Measurements from ENCODE around the gene PAMR1.

PAMR1 gene, protein sequence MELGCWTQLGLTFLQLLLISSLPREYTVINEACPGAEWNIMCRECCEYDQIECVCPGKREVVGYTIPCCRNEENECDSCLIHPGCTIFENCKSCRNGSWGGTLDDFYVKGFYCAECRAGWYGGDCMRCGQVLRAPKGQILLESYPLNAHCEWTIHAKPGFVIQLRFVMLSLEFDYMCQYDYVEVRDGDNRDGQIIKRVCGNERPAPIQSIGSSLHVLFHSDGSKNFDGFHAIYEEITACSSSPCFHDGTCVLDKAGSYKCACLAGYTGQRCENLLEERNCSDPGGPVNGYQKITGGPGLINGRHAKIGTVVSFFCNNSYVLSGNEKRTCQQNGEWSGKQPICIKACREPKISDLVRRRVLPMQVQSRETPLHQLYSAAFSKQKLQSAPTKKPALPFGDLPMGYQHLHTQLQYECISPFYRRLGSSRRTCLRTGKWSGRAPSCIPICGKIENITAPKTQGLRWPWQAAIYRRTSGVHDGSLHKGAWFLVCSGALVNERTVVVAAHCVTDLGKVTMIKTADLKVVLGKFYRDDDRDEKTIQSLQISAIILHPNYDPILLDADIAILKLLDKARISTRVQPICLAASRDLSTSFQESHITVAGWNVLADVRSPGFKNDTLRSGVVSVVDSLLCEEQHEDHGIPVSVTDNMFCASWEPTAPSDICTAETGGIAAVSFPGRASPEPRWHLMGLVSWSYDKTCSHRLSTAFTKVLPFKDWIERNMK

GRCh38 chr11:35525501-35526175, at the start of gene PAMR1:
Gene PAMR1, minus strand, starts transcription at chr11:35525616. Its CDS starts 31 bp downstream, at chr11:35525585.
- no peak for DNase-seq
- in situ Hi-C loops (cut with MboI; ENCODE audit: low pct_unique_long_range_greater_than_20kb, low sequenced_read_pairs) = no loop called here

DNA sequence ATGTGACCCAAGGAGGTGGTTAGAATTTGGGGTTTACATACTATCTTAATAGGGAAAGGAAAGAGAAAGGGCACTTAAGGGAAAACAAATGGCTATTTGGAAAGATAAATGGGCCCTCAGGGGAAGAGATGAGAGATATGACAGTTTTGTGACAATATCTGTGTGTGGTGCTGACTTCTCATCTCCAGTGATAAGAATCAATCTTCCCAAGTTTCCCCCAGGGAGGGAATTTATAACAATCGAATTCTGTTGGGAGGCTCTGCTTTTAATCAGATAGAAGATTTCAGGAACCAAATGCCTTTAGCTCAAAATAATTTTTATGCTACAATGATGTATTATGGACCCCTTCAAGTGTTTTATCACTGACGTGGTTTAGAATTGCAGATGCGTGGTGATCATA, 46.3 kb upstream of the PAMR1 start:
- no peak for DNase-seq
- in situ Hi-C loops (cut with MboI; ENCODE audit: low pct_unique_long_range_greater_than_20kb, low sequenced_read_pairs) = no loop called here

GRCh38 chr11:35567737-35568465, 42.5 kb upstream of the PAMR1 start:
- DNase-seq = no peak
- in situ Hi-C loops (cut with MboI; ENCODE audit: low pct_unique_long_range_greater_than_20kb, low sequenced_read_pairs) = no loop called here

GRCh38 chr11:35566885-35567284, 41.5 kb upstream of the PAMR1 start:
- in situ Hi-C loops (cut with MboI; ENCODE audit: low pct_unique_long_range_greater_than_20kb, low sequenced_read_pairs) = no loop called here
- no peak for DNase-seq

DNA sequence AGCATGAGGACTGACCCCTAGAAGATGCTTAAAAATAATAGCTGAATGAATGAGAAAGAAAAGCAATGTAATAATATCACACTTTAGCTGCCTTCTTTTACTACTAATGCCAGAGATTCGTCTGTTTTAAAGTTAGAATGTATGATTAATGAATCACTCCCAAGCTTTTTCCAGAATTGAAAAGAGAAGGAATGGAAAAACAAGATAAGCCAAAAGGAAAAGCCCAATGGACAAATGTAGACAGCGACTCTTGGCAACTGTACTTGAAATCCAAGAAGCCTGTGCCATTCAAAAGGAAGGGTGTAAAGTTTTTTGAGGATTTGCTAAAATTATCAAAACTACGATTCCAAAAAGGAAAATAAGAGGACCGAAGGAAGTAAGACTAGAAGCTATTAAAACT, 40.8 kb upstream of the PAMR1 start:
- in situ Hi-C loops (cut with MboI; ENCODE audit: low pct_unique_long_range_greater_than_20kb, low sequenced_read_pairs) = no loop called here

DNA sequence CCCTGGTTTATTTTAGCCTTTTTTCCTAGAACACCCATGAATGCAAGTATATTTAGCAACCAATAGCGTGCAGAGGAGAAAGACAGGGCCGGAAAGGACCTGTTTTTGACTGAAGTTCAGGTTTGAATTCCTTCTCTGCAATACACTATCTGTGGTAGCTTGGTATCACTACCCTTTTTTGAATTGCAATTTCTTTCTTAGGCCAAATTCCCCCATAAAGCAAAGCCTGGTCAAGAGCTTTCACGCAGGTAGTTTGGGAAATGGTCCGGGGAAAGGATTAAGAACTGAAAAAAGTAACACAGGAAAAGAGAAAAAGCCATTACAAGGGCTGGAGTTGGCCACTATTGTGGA, 38.8 kb upstream of the PAMR1 start:
- in situ Hi-C loops (cut with MboI; ENCODE audit: low pct_unique_long_range_greater_than_20kb, low sequenced_read_pairs) = no loop called here
- no peak for DNase-seq

More for the DNA sequence above, 40.8 kb upstream of the PAMR1 start:
- DNase-seq = no peak

DNA sequence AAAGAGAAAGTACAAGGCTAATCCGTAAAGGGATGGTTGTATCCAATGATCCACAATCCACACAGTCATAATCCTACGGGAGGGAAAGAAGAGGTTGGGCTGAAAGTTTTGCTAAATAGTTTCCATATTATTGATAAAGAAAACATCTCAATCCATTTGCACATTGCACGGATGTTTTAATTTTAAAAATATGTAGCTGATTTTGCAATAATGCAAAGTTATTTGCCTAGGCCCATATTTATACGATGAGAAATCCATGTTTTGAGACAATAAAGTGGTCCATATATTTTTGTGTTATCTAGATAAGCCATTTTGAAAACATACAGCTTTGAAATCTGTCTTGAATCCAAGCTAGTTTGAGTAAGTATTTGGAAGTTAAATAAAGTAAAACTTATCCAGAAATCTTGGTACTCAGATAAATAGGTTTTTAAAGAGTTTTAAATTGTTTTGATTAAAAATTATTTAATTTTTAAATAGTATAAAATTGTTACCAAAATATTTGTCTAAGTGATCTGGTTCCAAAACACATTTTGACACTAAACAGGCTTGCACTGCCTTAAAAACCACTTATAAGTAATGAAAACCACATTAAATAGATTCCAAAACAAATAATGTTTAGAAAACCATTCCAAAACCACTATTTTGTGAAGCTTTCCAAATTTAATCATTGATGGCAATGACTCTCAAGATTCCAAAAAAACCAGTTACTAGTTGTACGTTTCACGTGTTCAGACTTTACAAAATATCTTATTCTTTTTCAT, 38.2 kb upstream of the PAMR1 start:
- in situ Hi-C loops (cut with MboI; ENCODE audit: low pct_unique_long_range_greater_than_20kb, low sequenced_read_pairs) = no loop called here
- no peak for DNase-seq

GRCh38 chr11:35559949-35560348, 34.5 kb upstream of the PAMR1 start:
- in situ Hi-C loops (cut with MboI; ENCODE audit: low pct_unique_long_range_greater_than_20kb, low sequenced_read_pairs) = no loop called here
- DNase-seq = no peak

GRCh38 chr11:35558513-35558912, 33.1 kb upstream of the PAMR1 start:
- DNase-seq = no peak
- in situ Hi-C loops (cut with MboI; ENCODE audit: low pct_unique_long_range_greater_than_20kb, low sequenced_read_pairs) = no loop called here

DNA sequence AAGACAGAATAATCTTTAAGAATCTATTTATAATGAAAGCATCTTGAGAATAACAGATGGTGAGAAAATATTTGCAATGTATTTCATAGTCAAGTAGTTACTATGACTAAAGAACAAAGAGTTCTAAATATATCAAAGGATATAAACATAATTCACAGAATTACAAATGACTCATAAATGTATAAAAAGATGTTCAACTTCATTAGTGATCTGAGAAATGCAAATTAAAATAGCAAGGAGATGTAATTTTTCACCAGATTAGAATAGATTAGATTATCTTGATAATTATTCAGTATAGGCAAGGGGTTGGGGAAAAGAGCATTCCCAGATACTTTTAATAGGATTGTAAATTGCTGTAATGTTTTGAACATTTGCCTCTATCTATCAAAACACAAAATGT, 30.1 kb upstream of the PAMR1 start:
- DNase-seq = no peak
- in situ Hi-C loops (cut with MboI; ENCODE audit: low pct_unique_long_range_greater_than_20kb, low sequenced_read_pairs) = no loop called here

GRCh38 chr11:35554491-35555437, 29.3 kb upstream of the PAMR1 start:
- DNase-seq = no peak
- in situ Hi-C loops (cut with MboI; ENCODE audit: low pct_unique_long_range_greater_than_20kb, low sequenced_read_pairs) = no loop called here

- in situ Hi-C loops (cut with MboI; ENCODE audit: low pct_unique_long_range_greater_than_20kb, low sequenced_read_pairs) = no loop called here
- no peak for DNase-seq
Observed at GRCh38 chr11:35553831-35554230, 28.4 kb upstream of the PAMR1 start.

- DNase-seq = no peak
- in situ Hi-C loops (cut with MboI; ENCODE audit: low pct_unique_long_range_greater_than_20kb, low sequenced_read_pairs) = no loop called here
Observed at GRCh38 chr11:35553021-35553420, 27.6 kb upstream of the PAMR1 start.

DNA sequence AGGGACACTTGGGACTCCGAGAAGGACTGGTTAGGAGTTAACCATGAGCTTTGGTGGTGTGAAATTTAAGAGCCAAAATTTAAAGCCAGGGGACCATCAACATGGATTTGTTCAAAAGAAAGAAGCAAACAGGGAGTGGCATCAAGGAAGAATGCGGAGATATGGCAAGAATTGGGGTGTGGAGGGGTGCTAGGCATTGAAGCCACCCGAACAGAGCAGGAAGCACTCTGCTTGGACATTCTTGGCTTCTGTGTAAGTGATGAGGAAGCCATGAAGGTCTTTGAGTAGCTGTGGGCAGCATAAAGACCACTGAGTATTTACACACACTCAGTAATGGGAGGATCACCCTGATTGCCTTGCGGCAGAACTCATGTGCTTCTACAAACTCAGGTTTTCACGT, 27.2 kb upstream of the PAMR1 start:
- DNase-seq = no peak
- in situ Hi-C loops (cut with MboI; ENCODE audit: low pct_unique_long_range_greater_than_20kb, low sequenced_read_pairs) = no loop called here

GRCh38 chr11:35550374-35551036, 25.1 kb upstream of the PAMR1 start:
- no peak for DNase-seq
- in situ Hi-C loops (cut with MboI; ENCODE audit: low pct_unique_long_range_greater_than_20kb, low sequenced_read_pairs) = no loop called here

GRCh38 chr11:35549787-35550186, 24.4 kb upstream of the PAMR1 start:
- no peak for DNase-seq
- in situ Hi-C loops (cut with MboI; ENCODE audit: low pct_unique_long_range_greater_than_20kb, low sequenced_read_pairs) = no loop called here

- in situ Hi-C loops (cut with MboI; ENCODE audit: low pct_unique_long_range_greater_than_20kb, low sequenced_read_pairs) = no loop called here
- no peak for DNase-seq
Observed at GRCh38 chr11:35548925-35549561, 23.6 kb upstream of the PAMR1 start.
